Measurements from ENCODE around the gene INO80C.
"Not testable (repeated sequence)": the region's sequence is repeated elsewhere in the genome, so short reads cannot be mapped to it uniquely, and the experiment has no call there.

INO80C gene

DNA sequence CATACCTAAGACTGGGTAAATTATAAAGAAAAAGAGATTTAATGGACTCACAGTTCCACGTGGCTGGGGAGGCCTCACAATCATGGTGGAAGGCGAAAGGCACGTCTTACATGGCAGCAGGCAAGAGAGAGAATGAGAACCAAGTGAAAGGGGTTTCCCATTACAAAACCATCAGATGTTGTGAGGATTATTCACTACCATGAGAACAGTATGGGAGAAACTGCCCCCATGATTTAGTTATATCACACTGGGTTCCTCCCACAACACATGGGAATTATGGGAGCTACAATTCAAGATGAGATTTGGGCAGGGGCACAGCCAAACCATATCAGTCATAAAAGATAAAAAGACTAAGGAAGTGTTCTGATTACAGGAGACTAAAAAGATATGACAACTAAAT is 8.5 kb downstream of the INO80C start:
- DNase-seq (ENCODE audit: low spot score), result not testable (repeated sequence)

DNA sequence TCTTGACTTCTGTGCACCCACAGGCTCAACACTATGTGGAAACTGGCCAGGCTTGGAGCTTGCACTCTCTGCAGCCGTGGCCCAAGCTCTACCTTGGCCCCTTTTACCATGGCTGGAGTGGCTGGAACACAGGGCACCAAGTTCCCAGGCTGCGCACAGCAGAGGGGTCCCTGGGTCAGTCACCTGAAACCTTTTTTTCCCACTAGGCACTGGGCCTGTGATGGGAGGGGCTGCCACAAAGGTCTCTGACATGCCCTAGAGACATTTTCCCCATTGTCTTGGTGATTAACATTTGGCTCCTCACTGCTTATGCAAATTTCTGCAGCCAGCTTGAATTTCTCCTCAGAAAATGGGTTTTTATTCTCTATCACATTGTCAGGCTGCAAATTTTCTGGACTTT is 9.4 kb downstream of the INO80C start:
- DNase-seq (ENCODE audit: low spot score), result not testable (repeated sequence)

DNA sequence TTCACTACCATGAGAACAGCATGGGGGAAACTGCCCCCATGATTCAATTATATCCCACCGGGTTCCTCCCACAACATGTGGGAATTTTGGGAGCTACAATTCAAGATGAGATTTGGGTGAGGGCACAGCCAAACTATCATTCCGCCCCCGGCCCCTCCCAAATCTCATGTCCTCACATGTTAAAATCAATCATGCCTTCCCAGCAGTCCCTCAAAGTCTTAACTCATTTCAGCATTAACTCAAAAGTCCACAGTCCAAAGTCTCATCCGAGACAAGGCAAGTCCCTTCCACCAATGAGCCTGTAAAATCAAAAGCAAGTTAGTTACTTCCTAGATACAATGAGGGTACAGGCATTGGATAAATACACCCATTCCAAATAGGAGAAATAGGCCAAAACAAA is 10.2 kb downstream of the INO80C start:
- DNase-seq (ENCODE audit: low spot score), result not testable (repeated sequence)

DNA sequence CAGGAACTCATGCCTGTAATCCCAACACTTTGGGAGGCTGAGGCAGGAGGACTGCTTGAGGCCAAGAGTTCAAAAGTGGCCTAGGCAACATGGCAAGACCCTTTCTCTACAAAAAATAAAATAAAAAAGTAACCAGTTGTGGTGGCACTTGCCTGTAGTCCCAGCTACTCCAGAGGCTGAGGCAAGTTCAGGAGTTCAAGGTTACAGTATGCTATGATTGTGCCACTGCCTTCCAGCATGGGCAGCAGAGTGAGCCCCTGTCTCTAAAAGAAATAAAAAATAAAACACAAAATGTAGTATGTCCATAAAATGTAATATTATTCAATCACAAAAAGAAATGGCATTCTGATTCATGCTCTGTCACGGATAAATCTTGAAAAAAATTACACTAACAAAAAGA is 11.9 kb downstream of the INO80C start:
- no peak for DNase-seq (ENCODE audit: low spot score)

DNA sequence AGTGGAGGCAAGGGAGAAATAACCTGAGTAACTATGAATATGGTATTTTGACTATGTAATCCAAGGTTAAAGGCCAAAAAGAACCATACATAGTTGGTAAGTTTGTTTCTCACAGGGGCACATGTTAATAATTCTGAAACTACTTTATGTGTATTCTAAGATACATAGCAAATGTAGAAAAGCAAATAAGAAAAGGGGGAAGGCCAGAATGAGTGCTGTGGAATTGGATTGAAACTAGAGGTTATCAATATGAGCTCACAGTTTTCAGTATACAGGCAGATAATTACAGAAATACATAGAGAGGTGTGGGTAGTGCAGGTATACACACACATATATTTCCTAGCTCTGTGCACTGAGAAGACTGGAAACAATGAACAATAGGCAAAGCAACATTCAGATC is 13.7 kb downstream of the INO80C start:
- DNase-seq (ENCODE audit: low spot score), result no peak

DNA sequence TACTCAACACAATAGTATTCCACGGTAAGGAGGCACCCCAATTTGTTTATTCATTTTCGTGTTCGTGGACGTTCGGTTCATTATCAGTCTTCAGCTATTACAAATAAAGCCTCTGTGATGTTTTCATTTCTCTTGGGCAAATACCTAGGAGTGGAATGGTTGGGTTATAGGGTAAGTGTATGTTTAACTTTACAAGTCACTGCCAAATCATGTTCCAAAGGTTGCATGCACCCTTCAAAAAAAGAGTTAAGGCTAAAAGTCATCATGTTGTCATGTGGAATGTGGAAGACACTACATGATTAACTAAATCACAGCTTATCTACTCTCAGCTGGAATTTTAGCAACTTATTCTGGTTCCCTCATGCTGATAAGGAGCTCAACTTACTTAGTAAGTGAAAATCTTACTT is 15.8 kb downstream of the INO80C start:
- DNase-seq (ENCODE audit: low spot score), result no peak

DNA sequence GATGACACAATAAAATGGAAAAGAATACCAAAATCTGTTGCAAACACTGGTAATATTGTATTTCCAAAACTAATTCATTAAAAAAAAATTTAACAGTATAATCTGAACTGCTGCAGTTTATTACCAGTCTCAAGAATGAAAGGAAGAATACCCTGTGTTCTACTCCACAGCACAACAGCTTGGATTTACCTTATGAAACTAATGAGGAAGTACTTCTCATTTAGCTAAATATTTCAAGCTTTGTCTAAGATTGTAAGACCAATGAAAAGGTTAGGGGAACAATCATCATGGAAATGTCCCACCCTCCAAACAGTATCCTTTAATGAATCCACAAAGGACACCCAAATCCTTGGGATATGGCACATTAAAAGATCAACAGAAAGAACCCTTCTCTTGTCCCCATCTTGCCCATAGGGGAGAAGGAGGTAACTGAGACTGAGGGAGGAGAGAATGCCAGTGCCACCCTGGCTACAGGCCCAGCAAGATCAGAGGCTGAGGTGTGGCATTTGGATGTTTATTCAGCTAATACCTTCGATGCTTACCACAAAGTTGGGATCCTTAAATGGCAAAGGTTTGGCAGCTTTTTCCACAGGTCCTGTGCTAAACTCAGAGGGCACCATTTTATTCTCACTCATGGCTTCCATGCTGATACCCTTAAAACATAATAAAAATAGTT is 17.7 kb downstream of the INO80C start:
- DNase-seq (ENCODE audit: low spot score), result no peak

DNA sequence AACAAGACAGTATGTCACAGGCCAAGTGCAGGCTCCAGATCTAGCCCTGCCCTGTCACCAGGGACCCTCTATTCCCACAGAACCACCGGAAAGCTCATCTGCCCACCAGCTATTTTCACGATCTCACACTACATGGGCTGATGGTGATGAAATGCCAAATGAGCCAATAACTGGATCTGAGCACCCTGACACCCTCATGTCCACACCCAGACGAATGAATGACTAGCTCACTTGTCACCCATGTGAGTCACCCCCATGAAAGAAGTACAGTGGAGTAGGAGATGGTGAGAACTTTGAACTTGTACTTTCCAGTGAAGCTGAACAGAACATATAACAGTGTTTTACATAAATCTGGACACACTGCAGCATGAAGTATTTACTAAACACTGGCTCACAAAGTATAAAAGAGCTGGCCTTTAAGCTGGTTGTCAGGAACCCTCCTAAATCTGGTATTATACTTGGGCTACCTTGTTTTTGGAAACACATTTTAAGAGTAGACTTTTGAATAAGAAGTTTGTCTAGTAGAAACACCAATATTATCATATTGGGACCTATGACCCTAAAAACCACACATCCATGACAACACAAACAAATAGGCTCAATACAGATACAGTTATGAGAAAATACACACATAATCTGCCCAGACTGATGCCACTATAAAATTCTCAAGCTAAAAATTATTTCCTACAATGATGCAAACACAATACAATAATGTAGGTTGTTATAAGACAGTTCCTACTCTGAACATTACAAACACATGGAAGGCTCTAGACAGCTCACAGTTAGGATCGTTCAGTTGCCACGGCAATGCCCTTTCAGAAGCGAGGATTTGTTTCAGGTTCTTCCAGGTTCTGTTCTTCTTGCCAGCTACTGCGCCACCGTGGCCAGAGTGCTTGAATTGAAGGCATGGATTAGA is 19.0 kb downstream of the INO80C start:
- peak; percentile 47 for DNase-seq (ENCODE audit: low spot score)

DNA sequence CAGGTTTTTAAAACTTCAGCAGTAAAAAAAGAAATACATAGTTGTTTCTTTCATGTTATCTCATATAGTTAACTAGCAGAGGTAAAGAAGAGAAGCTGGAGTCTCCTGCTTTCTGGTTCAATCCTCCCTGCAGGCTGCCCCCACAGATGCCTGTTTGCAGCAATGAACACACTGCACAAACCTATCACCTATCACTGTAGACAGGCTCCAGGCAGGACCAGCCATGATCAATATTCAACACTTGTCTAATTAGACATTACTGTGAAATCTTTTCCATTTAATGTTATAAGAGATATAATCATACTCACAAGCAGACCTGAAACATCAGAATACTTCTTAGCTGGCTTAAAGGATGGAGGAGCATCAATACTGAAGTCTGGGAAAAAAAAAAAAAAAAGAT is 19.8 kb downstream of the INO80C start:
- no peak for DNase-seq (ENCODE audit: low spot score)

DNA sequence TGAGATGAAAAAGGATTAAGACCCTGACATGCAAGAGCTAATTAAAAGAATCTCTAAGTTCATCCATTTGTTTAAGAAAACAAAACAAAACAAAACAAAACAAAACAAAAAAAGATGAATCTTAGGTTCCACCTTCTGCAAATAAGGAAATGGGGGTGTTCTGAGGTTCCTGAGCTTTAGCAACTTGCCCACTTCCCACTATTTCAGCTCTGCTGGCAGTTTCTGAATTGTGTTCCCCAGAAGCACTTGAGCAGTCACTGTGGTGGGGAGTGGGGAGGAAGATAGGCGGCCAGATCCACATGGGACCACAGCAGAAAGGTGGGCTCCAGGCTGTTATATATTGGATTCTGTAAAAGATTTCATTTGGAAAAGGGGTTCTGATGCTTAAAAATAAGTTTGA is 20.3 kb downstream of the INO80C start:
- no peak for DNase-seq (ENCODE audit: low spot score)

DNA sequence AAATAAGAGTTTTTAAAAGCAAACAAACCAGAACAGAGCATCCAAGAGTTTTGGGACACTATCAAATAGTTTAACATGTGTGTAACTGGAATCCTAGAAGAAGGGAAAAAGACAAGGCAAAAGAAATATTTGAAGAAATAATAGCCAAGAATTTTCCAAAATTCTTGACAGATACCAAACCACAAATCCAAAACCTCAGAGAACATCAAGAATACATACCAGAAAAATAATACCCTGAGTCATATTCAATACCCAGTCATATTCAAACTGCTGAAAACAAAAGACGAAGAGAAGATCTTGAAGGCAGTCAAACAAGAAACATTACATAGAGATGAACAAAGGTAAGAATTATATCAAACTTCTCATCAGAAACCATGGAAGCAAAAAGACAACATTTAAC is 22.9 kb downstream of the INO80C start:
- DNase-seq (ENCODE audit: low spot score), result no peak

DNA sequence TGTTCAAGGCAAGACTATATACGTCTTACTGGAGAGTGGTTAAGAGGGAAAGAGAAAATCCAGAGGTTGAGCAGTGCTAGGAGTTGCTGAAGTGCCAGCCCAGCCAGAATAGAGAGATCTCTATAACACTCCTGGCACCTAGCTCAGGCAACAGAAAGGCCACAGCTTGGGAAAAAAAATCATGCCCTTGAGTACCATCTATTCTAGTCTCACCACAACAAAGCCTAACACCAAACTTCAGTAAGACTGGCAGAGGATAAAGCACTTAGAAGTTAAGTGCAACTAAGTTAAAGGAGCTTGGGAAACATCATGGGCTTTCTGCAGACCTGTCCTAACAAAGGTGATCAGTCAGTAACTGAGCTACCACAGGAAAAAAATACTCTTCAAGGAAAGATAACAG is 24.2 kb downstream of the INO80C start:
- no peak for DNase-seq (ENCODE audit: low spot score)

DNA sequence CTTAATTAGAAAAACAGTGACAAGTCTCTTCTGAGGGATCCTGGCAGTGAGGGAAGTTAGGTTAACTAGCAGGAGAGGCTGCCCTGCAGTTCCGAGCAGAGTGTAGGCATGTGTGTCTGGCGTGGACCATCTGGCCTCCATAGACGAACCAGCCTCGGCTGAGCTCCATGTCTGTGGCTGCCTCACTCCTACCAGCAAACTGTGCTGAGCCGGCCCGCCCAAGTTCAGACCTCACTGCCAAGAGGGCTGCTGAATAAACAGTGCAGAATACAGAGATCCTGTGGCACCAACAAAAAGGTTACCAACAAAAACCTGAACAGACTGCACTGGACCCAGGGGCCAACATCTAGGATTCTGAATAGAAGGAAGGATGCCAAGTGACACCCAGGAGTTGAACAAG is 27.3 kb downstream of the INO80C start:
- no peak for DNase-seq (ENCODE audit: low spot score)

DNA sequence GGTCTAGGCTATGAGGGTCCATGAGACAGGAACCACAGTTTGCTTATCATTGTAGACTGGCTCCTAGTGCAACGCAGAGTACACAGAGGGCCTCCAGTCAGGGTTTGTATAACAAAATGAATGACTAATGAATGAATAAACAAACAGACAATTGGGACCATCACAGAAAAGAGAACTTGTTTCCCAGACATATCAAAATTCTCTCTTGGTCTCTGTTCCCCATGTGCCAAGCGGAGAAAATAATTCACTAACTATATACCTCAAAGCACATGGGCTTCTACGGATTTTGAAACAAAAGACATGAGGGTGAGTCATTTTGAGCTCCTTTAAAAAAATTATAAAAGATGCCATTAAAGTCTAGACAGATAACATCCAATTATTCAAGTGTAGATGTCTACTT is 28.0 kb downstream of the INO80C start:
- DNase-seq (ENCODE audit: low spot score), result no peak

DNA sequence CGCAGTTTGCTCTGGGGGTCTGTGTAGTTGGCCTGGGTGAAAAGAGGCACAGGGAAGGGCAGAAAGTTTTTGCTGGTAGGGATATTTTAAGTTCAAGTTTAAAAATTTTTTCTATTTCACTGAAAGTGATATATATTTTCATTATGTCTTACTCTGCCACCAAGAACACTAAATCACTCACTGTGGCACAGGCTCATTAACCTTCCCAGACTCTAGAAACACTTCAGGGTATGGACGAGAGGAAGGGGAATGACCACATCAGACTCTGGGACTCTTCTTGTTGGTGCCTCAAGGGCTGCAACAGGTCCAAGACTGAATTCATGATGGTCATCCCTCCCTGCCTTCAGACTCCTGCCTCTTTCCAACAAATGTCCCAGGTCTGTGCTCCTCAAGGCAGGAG is 29.0 kb downstream of the INO80C start:
- no peak for DNase-seq (ENCODE audit: low spot score)

DNA sequence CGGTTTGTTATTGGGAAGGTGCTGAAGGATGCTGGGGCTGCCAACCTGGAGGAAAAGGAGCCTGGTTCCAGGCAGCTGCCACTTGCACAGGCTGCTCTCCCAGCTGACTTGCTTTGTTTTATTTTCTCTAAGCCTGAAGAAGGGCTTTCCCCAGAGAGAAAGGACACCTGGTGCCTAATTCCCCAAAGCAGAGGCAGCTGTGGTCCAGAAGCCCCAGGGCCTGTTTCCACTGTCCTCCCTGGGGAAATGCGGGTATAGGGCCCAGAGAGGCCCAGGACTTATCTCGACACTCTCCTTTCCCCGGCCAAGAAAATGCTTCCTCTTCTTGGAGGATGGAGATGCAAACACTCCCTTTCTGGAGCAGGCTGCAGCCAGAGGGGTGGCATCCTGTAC is 30.1 kb downstream of the INO80C start:
- no peak for DNase-seq (ENCODE audit: low spot score)

DNA sequence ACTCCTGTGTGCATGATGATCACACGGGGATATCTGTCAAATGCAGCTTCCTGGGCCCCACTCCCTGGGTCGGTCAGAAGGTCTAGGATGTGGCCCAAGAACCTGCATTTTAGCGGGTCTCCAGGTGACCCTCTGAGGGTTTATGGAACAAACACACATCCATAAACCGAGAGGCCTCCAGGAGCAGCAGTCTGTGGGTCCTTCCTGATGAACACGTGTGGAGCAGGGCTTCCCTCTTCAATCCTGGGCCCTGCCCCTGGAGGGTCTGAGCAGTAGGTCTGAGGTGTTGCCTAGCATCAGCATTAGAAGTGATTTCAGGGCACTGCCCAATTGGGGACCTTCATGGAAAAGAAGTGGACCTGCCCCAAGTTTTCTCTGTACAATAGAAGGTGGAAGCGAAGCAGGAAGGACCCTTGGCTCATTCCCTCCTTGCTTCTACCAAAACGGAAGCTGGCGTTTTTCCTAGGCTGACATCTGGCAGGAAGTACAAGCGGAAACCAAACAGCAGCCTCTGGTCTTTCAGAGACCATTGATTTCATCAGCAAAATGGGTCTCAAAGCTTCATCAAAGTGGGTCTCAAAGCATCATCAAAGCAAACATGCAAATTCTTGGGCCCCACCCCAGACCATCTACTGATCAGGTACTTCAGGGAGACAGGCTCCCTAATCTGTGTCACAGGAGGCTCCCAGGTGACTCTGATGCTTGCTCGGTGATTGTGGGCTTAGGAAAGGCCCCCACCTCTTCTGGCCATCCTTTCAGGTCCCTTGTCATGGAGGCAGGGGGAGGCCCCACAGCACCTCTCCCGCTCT is 30.7 kb downstream of the INO80C start:
- DNase-seq (ENCODE audit: low spot score), result no peak

DNA sequence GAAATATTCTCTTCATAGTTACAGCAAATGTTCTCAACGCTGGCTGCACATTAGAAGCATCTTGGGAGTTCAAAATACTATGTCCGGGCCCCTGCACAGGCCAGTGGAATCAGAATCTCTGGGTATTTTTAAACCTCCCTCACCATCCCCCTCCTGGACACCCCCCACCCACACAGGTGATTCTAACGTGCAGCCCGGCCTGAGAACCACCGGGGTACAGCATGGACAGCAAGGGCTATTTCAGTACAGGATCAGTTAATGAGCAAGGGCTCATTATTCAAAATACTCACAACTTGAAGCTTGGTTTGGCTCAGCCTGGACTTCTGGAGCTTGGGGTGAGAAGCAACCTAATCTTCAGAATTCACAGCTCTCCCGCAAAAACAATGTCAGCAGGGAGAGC is 31.4 kb downstream of the INO80C start:
- DNase-seq (ENCODE audit: low spot score), result no peak

DNA sequence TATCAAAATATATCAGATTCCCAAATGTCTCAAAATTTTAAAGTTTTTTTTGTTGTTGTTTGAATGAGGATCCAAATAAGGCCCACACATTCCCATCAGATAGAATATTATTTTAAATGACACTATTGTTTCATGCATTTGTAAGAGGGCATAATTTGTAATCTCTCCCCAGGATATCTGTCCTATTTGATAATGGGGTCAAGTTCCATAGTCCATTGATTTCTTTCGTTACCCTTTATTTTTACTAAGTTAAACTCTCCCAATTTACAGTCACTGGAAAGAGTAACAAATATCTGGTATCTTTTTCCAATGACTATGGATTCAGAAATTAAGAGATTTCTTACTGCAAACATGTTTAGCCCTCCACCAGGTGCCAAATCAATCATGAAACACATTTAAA is 32.4 kb downstream of the INO80C start:
- DNase-seq (ENCODE audit: low spot score), result no peak

DNA sequence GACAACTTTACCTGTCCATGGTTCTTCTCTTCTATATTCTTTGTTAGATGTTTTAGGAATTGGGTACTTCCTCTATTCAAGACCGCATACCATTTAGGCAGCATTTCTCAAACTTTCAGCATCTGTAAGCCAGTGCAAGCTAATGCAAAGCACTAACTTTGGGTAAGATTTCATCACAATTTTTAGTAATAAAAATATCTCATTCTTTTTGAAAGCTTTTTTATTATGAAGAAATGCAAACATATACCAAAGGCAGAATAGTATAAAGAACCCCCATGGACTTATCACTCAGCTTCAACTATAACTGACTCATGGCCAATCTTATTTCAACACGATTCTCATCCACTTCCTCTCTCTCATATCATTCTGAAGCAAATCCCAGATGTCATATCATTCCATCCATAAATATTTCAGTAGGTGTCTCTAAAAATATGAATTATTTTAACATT is 32.9 kb downstream of the INO80C start:
- DNase-seq (ENCODE audit: low spot score), result no peak

DNA sequence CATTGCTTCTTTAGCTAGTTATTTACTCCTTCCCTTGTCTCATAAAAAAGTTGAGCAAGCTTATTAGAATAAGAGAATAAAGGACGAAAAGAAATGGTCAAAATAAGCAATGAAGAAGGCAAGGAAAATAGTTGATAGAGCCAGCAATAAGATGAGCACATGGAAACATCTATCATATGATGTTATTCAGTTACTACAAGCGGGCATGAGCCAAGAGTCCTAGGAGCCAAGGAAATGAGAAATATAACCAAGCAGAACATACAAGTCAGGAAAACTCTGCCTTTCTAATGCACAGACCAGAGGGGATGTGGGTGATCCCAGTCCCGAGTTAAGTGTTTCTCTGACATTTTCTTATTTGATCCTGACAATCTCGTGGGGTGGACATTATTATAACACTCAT is 33.9 kb downstream of the INO80C start:
- no peak for DNase-seq (ENCODE audit: low spot score)

DNA sequence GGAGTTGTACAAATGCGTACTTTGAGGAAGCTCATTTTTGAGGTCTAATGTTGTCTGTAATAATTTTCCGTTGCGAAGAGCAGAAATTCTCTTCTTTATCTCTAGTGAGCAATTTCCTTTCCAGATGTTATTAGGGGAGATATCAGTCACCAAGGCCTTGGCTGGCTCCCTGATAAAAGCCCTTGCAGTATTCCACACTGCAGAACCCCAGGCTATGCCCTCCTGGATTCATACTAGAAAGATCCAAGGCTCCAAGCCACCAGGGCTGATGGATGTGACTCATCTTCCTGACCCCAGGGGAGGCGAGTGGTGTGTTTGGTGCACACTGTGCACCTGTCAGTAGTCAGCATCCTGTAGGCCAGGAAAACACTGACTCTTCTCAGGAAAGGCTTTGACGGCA is 34.7 kb downstream of the INO80C start:
- no peak for DNase-seq (ENCODE audit: low spot score)

DNA sequence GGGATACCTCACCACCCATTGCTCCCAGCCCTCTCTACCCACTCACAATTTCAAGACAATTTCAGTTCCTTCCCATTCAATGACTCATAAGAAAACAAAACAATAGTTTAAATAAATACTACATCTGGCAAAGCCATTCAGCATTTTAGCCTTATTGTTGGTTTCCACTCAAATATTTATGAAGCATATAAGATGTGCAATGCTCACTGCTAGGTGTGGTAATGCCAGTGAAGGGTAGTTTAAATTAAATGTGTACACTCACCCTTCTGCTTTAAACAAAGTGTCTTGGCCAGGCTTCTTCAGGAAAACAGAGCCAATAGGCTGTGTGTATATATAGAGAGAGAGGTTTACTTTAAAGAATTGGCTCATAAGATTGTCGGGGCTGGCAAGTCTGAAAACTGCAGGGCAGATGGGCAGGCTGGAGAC is 37.0 kb downstream of the INO80C start:
- DNase-seq (ENCODE audit: low spot score), result no peak

Data from hematopoietic multipotent progenitor cell treated with erythropoietin and hydrocortisone succinate and interleukin-3 and kit ligand, for 15 days (in vitro differentiated cells).